ENCODE measurements around the gene HINFP.

DNA sequence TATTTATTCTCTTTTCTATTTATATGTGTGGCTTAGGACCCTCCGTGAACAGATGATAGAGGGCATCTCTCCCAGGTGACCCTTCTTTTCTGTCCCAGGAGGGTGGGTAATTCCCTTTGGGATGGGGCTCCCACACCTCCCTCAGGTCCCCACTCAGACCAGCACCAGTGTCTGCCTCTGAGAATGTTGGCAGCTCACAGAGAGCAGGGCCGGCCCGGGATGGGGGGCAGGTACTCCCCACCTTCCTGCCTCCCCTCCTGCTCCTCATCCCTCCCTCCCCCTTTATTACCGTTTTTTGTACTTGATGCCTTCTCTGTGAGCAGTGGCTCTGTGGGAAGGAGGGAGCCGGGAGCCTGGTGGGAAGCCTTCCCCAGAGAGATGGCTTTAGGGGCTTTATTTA is 4.8 kb upstream of the HINFP start:
- TF ChIP-seq, protein P1, sequence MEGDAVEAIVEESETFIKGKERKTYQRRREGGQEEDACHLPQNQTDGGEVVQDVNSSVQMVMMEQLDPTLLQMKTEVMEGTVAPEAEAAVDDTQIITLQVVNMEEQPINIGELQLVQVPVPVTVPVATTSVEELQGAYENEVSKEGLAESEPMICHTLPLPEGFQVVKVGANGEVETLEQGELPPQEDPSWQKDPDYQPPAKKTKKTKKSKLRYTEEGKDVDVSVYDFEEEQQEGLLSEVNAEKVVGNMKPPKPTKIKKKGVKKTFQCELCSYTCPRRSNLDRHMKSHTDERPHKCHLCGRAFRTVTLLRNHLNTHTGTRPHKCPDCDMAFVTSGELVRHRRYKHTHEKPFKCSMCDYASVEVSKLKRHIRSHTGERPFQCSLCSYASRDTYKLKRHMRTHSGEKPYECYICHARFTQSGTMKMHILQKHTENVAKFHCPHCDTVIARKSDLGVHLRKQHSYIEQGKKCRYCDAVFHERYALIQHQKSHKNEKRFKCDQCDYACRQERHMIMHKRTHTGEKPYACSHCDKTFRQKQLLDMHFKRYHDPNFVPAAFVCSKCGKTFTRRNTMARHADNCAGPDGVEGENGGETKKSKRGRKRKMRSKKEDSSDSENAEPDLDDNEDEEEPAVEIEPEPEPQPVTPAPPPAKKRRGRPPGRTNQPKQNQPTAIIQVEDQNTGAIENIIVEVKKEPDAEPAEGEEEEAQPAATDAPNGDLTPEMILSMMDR (IDR thresholded peaks at IDR 0.05; ENCODE audit: poor library complexity, severe bottlenecking): no peak
- TF ChIP-seq EZH2 (IDR thresholded peaks at IDR 0.05; ENCODE audit: borderline replicate concordance, insufficient read depth, low read length, poor library complexity, severe bottlenecking): no peak
- TF ChIP-seq RAD21 (conservative IDR thresholded peaks at IDR 0.05): no peak
- TF ChIP-seq EP300 (conservative IDR thresholded peaks at IDR 0.05; ENCODE audit: poor library complexity, severe bottlenecking): no peak
- TF ChIP-seq SMC3 (conservative IDR thresholded peaks at IDR 0.05; ENCODE audit: poor library complexity): no peak
- no peak for TF ChIP-seq POLR2AphosphoS5 (IDR thresholded peaks at IDR 0.05)
- TF ChIP-seq MXI1 (conservative IDR thresholded peaks at IDR 0.05; ENCODE audit: poor library complexity, severe bottlenecking): no peak
